HG02981 (cell line): ENCODE results near the gene N4BP2.

Experiments
- ATAC-seq: cut with Tn5 transposase; IDR thresholded peaks from one replicate; pipeline ENCODE4 v1.9.1; 2021; ENCODE audit warnings: mild to moderate bottlenecking, moderate library complexity; ENCODE audit not compliant: unreplicated experiment

Gene N4BP2

GRCh38 chr4:40190465-40190864 lies 133.8 kb downstream of the N4BP2 start:
- no peak for ATAC-seq

GRCh38 chr4:40190880-40191815 lies 134.5 kb downstream of the N4BP2 start:
- ATAC-seq, result no peak

DNA sequence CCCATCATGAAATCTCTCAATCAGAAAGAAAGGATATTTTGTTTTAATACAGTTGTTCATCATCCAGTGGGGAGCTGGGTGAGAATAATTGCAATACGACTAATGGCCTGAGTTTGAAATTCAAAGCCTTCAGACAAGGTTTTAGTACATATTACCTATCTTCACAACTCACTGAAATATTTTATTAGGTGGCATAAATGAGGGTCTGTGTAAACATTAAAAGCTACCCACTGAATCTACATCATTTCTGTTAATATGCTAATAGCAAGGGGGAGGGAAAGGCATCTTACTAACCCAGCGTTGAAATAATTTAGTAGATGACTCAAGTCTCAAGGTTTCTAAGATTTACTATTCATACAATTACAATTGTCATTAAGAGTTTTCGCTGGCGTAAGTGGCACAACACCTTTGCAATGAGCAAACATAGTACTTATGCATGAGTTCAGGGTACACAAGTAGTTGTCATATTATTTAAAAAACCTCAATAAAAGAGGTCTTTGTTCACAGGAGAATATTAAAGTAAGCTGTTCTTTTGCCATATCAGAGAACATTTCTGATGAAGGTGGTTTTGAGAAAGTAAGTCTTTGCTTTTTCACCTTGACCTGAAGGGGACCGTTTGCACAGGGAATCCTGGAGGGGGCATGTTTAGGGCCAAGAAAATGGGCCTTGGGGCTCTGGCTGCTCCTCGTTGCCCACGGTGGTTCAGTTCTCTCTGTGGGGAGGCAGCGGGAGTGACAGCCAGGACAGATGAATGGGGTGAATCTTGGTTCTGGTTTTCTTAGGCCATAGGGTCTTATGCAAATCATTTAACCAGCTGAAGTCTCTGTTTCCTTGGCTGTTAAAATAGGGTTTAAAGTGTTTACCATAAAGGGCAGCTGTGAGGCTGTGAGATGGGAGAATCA lies 135.7 kb downstream of the N4BP2 start:
- no peak for ATAC-seq

- ATAC-seq, result no peak
Observed at GRCh38 chr4:40193016-40193571, 136.4 kb downstream of the N4BP2 start.

DNA sequence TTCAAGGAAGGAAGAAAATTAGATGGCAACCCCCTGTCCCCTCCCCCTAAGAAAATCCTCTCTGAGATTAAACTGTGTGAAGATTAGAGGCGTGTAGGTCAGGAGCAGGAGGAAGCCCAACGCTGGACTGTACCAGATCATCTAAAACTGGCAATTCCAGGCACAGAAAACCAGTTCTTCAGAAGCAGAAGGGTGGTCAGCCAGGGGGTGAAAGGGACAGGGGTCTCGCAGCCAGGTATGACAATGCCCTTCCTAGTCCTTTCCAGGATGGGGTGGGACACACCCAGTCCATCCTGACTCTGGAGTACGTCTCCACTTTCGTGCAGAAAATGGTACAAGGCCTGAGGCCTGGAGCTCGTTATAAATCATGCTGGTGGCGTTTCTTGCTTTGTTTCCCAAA lies 136.9 kb downstream of the N4BP2 start:
- ATAC-seq, result no peak

DNA sequence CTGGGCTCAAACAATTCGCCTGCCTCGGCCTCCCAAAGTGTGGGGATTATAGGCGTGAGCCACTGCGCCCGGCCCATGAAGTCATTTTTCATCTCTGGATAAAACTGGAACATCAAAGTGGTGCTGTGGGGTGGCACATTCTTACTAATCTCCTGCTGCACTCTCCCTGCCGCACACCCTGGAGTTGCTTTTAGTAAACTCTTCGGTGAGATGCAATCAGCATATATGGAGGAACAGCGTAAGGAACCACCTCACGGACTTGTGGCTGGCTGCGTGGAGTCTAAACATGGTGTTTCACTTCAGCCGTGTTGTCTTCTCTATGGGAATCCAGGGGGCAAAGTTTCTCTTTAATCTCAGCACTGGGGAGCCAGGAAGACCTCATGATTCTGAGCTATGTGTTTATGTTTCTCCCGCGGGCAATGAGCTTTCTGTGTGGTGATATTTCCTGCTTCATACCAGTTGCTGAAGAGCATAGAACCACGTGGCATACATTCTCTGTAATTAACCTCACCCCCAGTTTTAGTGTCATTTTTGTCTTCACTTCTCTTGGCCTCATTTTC lies 138.0 kb downstream of the N4BP2 start:
- no peak for ATAC-seq

GRCh38 chr4:40195182-40196177 lies 138.8 kb downstream of the N4BP2 start:
- ATAC-seq, result no peak

DNA sequence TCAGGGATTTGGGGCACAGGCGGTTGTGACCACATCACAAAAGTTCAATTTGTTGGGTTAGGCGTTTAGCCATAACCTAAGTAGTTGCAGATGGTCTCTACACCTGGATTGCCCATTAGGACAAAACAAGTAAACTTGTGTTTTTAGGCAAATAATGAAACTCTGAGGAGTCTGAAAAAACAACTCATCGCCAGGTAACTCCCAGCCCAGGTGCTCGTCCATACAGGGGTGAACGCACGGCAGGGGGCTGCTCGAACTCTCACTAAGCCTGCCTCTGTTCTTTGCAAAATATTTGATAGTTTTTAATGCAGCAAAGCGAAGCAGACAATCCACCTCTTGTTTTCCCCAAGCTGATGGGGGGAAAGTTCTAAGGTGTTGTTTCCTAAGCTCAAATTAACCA lies 139.6 kb downstream of the N4BP2 start:
- no peak for ATAC-seq

- no peak for ATAC-seq
Observed at GRCh38 chr4:40196724-40197281, 140.2 kb downstream of the N4BP2 start, which contains the start of gene RHOH. RHOH (plus strand) TSS chr4:40197031; CDS start chr4:40243387, 46,356 bp downstream.

DNA sequence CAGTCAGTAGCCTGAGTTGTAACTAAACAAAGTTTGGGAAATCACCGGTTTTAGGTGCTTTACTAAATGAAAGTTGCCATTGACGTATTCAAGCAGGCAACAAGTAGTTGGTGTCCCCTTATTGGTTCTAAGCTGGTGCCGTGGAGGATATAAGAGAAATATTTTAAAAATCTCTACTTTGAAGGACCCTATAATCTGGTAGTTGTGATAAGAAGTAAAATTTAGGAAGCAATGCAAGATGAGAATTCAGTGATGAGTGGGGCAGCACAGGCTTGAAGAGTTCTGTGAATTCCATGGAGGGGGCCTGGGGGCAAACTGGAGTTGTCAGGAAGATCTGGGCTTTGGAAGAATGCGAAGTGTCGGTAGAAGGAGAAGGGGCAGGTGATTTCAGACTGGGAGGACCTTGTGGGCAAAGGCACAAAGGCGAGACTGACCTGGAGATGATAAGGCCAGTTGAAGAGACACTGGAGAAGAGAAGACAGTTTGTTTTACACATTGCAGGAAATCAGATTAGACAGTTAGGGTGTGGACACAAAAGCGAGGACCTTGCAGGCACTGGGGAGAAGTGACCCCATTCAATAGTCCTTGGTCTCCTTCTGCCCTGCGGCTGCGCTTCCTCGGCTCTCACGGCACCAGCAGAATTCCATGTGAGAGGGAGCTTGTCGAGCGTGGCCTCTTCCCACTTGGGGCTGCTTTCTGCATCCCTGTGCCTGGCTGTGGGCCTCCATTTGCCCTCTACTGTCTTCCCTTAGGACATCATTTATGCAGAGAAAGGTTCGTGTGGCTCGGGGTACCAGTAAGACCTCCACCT lies 141.4 kb downstream of the N4BP2 start:
- no peak for ATAC-seq

- ATAC-seq, result no peak
Observed at GRCh38 chr4:40199179-40199670, 142.6 kb downstream of the N4BP2 start.

- ATAC-seq, result peak; percentile 62
Observed at GRCh38 chr4:40199999-40200874, 143.6 kb downstream of the N4BP2 start.

- peak; percentile 25 for ATAC-seq
Observed at GRCh38 chr4:40200875-40201801, 144.5 kb downstream of the N4BP2 start.

GRCh38 chr4:40201898-40202297 lies 145.2 kb downstream of the N4BP2 start:
- ATAC-seq, result no peak

- ATAC-seq, result no peak
Observed at GRCh38 chr4:40202474-40202873, 145.8 kb downstream of the N4BP2 start.

DNA sequence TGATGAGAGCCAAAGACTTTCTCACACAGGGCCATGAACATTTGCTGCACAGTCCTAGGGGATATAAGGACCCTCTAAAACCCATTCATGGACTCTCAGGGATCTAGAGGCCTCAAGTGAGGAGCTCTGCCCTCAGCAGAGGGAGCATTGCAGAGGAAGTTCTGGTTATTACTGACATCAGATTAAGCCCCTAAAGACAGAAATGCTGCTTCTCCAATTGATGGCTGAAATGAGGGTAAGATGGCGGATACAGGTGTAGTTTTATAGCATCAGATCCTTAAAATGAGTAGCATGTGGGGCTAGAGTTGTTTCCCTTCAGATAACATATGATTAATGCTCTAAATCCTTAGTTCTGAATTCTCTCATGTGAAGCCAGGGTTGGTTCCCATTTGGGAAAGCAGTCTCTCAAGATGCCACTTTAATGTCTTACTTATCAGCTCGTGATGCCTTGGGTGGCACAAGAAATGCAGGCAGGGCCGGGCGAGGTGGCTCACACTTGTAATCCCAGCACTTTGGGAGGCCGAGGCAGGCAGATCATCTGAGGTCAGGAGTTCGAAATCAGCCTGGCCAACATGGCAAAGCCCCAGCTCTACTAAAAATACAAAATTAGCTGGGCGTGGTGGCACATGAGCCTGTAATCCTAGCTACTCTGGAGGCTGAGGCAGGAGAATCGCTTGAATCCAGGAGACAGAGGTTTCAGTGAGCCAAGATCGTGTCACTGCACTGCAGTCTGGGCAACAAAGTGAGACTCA lies 148.0 kb downstream of the N4BP2 start:
- no peak for ATAC-seq
